Hepatocyte (in vitro differentiated cells): ENCODE measurements around the gene VWA8. TPM values are rescaled to one million over a fixed set of nuclear protein-coding genes. Genes with fewer than 3 reads are reported as not detected.
"Not testable (repeated sequence)": the region's sequence is repeated elsewhere in the genome, so short reads cannot be mapped to it uniquely, and the experiment has no call there.

Experiments used
- DNase-seq: peaks from one replicate; pipeline ENCODE4 v3.0.0-alpha.2; 2016; ENCODE audit warnings: low spot score
- H2AFZ ChIP-seq: fragments of 200-600 bp; sonication (generic); 2 replicates; pipeline ENCODE4 v1.6.0; 2016; ENCODE audit warnings: antibody characterized with exemption, mild to moderate bottlenecking
- H3K27ac ChIP-seq: fragments of 200-600 bp; sonication (generic); 2 replicates; pipeline ENCODE4 v1.5.1; 2016; ENCODE audit warnings: mild to moderate bottlenecking
- H3K27me3 ChIP-seq: fragments of 200-600 bp; sonication (generic); 2 replicates; pipeline ENCODE4 v1.6.1; 2016
- H3K36me3 ChIP-seq: fragments of 200-600 bp; sonication (generic); replicated peaks from 2 replicates; pipeline ENCODE4 v1.5.1; 2016; ENCODE audit warnings: low read depth; ENCODE audit not compliant: insufficient read depth
- H3K4me1 ChIP-seq: fragments of 200-600 bp; sonication (generic); 2 replicates; pipeline ENCODE4 v1.5.1; 2016; ENCODE audit warnings: mild to moderate bottlenecking, moderate library complexity; ENCODE audit not compliant: insufficient read depth
- H3K4me2 ChIP-seq: fragments of 200-600 bp; sonication (generic); 2 replicates; pipeline ENCODE4 v1.6.0; 2016
- H3K4me3 ChIP-seq: fragments of 200-600 bp; sonication (generic); 2 replicates; pipeline ENCODE4 v1.5.1; 2016; ENCODE audit warnings: mild to moderate bottlenecking
- H3K79me2 ChIP-seq: fragments of 200-600 bp; sonication (generic); 2 replicates; pipeline ENCODE4 v1.6.0; 2017; ENCODE audit warnings: mild to moderate bottlenecking
- H3K9me2 ChIP-seq: fragments of 200-600 bp; sonication (generic); replicated peaks from 2 replicates; pipeline ENCODE4 v1.6.0; 2017; ENCODE audit warnings: mild to moderate bottlenecking; ENCODE audit not compliant: insufficient read depth
- H3K9me3 ChIP-seq: fragments of 200-600 bp; sonication (generic); 2 replicates; pipeline ENCODE4 v1.5.1; 2016; ENCODE audit warnings: low read depth, mild to moderate bottlenecking
- H4K20me1 ChIP-seq: fragments of 200-600 bp; sonication (generic); 2 replicates; pipeline ENCODE4 v1.6.0; 2016; ENCODE audit warnings: mild to moderate bottlenecking; ENCODE audit not compliant: insufficient read depth, poor library complexity, severe bottlenecking
- CTCF ChIP-seq: fragments of 200-600 bp; sonication (generic); IDR thresholded peaks from 2 replicates; pipeline ENCODE4 v1.5.1; 2016; ENCODE audit warnings: antibody characterized with exemption, mild to moderate bottlenecking; ENCODE audit not compliant: poor library complexity
- EZH2 ChIP-seq: fragments of 200-600 bp; sonication (generic); IDR thresholded peaks from 2 replicates; pipeline ENCODE4 v1.6.1; 2016; ENCODE audit warnings: antibody characterized with exemption, mild to moderate bottlenecking, borderline replicate concordance
- EZH2phosphoT487 ChIP-seq: fragments of 200-600 bp; sonication (generic); IDR thresholded peaks from one replicate; pipeline ENCODE4 v1.6.1; 2018; ENCODE audit warnings: antibody characterized with exemption, mild to moderate bottlenecking, low read depth, moderate library complexity; ENCODE audit not compliant: unreplicated experiment, severe bottlenecking
- WGBS: methylation state at CpG from one replicate; pipeline ENCODE4 v1.1.6; 2016; ENCODE audit warnings: low lambda C conversion rate; ENCODE audit errors: missing lambda C conversion rate; 5-methylcytosine and 5-hydroxymethylcytosine counted together
- polyA plus RNA-seq: library from polyadenylated mRNA; unstranded; fragments of >200 nt; fragmentation: Nextera tagmentation; extraction: Ambion mirVana; gene quantifications from 2 replicates; pipeline ENCODE4 v1.2.1, GENCODE V29; 2016
- total RNA-seq: library from RNA; depleted of rRNA; stranded (reverse); fragments of >200 nt; gene quantifications from 2 replicates; pipeline ENCODE4 v1.2.3, GENCODE V29; 2014

The VWA8 gene
- total and polyA plus RNA-seq, 2 experiments from 2014 or later = 4.9 to 19.5 TPM

GRCh38 chr13:41545432-41545707, 415.5 kb downstream of the VWA8 start:
- Histone ChIP-seq H3K9me2 (no peaks in the 10 kb centered on the region), H3K4me3 (no peak overlapping the region), H3K79me2 (no peaks in the 10 kb centered on the region), H3K27ac (no peak overlapping the region), H3K36me3 (no peaks in the 10 kb centered on the region), H3K4me1 (peaks cover 9% of the 10 kb centered on the region), H2AFZ (no peak overlapping the region), H4K20me1 (no peaks in the 10 kb centered on the region), H3K27me3 (no peaks in the 10 kb centered on the region), H3K9me3 (no peaks in the 10 kb centered on the region), H3K4me2 (no peak overlapping the region)
- DNase-seq = no peak
- no peak for TF ChIP-seq CTCF
- TF ChIP-seq EZH2phosphoT487 = no peak
- no peak for TF ChIP-seq EZH2
- 57% methylated on average over 3 of the region's 3 CpGs for WGBS

GRCh38 chr13:41543664-41544300, 417.1 kb downstream of the VWA8 start:
- peak; percentile 1 for DNase-seq
- H3K9me2 ChIP-seq = no peaks in the 10 kb centered on the region

GRCh38 chr13:41542799-41543198, 418.1 kb downstream of the VWA8 start:
- H3K9me2 ChIP-seq = not testable (repeated sequence)
- 93% methylated on average over 3 of the region's 3 CpGs for WGBS

More at GRCh38 chr13:41543664-41544300, 417.1 kb downstream of the VWA8 start:
- TF ChIP-seq EZH2 (no peak), CTCF (no peak), EZH2phosphoT487 (no peak)
- H3K4me3 ChIP-seq = no peak overlapping the region
- H3K27ac ChIP-seq = no peak overlapping the region
- peaks cover 9% of the 10 kb centered on the region for H3K4me1 ChIP-seq
- no peaks in the 10 kb centered on the region for H3K9me3 ChIP-seq
- no peaks in the 10 kb centered on the region for H3K27me3 ChIP-seq
- no peaks in the 10 kb centered on the region for H3K36me3 ChIP-seq
- no peak overlapping the region for H3K4me2 ChIP-seq
- H4K20me1 ChIP-seq = no peaks in the 10 kb centered on the region
- no peaks in the 10 kb centered on the region for H3K79me2 ChIP-seq
- no peak overlapping the region for H2AFZ ChIP-seq
- 91% methylated on average over 7 of the region's 7 CpGs for WGBS

GRCh38 chr13:41542281-41542680, 418.6 kb downstream of the VWA8 start:
- H3K4me1 ChIP-seq = peaks cover 5% of the 10 kb centered on the region
- H3K79me2 ChIP-seq = no peaks in the 10 kb centered on the region
- H3K9me2 ChIP-seq = no peaks in the 10 kb centered on the region
- no peaks in the 10 kb centered on the region for H3K36me3 ChIP-seq
- no peak overlapping the region for H3K4me2 ChIP-seq
- DNase-seq = no peak
- H3K4me3 ChIP-seq = no peak overlapping the region
- no peaks in the 10 kb centered on the region for H3K9me3 ChIP-seq
- H3K27me3 ChIP-seq = no peaks in the 10 kb centered on the region
- WGBS = 89% methylated on average over 10 of the region's 10 CpGs
- TF ChIP-seq EZH2phosphoT487 (no peak), EZH2 (no peak), CTCF (no peak)
- H2AFZ ChIP-seq = no peak overlapping the region
- no peaks in the 10 kb centered on the region for H4K20me1 ChIP-seq
- H3K27ac ChIP-seq = no peak overlapping the region

More at GRCh38 chr13:41542799-41543198, 418.1 kb downstream of the VWA8 start:
- not testable (repeated sequence) for H3K4me2 ChIP-seq, H2AFZ ChIP-seq, H3K79me2 ChIP-seq, H4K20me1 ChIP-seq, H3K27ac ChIP-seq, H3K27me3 ChIP-seq, H3K4me1 ChIP-seq, H3K36me3 ChIP-seq, H3K9me3 ChIP-seq, DNase-seq, H3K4me3 ChIP-seq
